Naive thymus-derived CD4-positive, alpha-beta T cell (primary cell): ENCODE measurements around the gene PLCG2. TPM values are rescaled to one million over a fixed set of nuclear protein-coding genes. Genes with fewer than 3 reads are reported as not detected.
A peak's percentile ranks its signal among the peaks of the same experiment; 100 is the strongest.

ENCODE experiments used
- ATAC-seq: fragments of 150-1000 bp; cut with Tn5 transposase; 2 replicates; pipeline ENCODE4 v1.10.0; 2021; ENCODE audit warnings: mild to moderate bottlenecking, moderate library complexity
- CTCF ChIA-PET: fragments of 350-600 bp; sonication (Branson Sonifier 250); formaldehyde crosslinking; loops from one replicate; lab custom pipeline; 2021; ENCODE audit warnings: antibody characterized with exemption; lab: Charles Lee
- POLR2A ChIA-PET: fragments of 350-600 bp; sonication (Branson Sonifier 250); formaldehyde crosslinking; loops from one replicate; lab custom pipeline; 2021; ENCODE audit warnings: antibody characterized with exemption, inconsistent platforms; lab: Charles Lee
- DNase-seq, 9 donors: peaks; one replicate each; pipeline versions ENCODE4 v3.0.0 to v3.0.0-alpha.2; 2020 to 2022; ENCODE audit warnings: mixed read lengths in 1 of 9
- H3K27ac ChIP-seq: one replicate; pipeline ENCODE4 v1.7.0; 2013; ENCODE audit warnings: mild to moderate bottlenecking, low read depth, low read length, moderate library complexity
- H3K27me3 ChIP-seq, 2 donors: one replicate each; pipeline ENCODE4 v1.7.0; 2013; ENCODE audit warnings: low read length in 2 of 2, mild to moderate bottlenecking in 2 of 2, moderate library complexity in 2 of 2; ENCODE audit not compliant: control insufficient read depth in 2 of 2, insufficient read depth in 2 of 2
- H3K36me3 ChIP-seq, 3 experiments: 1 replicate in 2 of 3; 2 replicates in 1 of 3; pipeline ENCODE4 v1.7.0; 2013; ENCODE audit warnings: low read length in 3 of 3, mild to moderate bottlenecking in 3 of 3, moderate library complexity in 1 of 3; ENCODE audit not compliant: insufficient read depth in 3 of 3, control insufficient read depth in 2 of 3
- H3K4me1 ChIP-seq, 2 donors: one replicate each; pipeline ENCODE4 v1.7.0; 2013; ENCODE audit warnings: low read length in 2 of 2, mild to moderate bottlenecking in 2 of 2, moderate library complexity in 1 of 2; ENCODE audit not compliant: control insufficient read depth in 2 of 2, insufficient read depth in 2 of 2
- H3K4me3 ChIP-seq: 2 replicates; pipeline ENCODE4 v1.7.0; 2013; ENCODE audit warnings: mild to moderate bottlenecking, low read length
- H3K9me3 ChIP-seq, 3 experiments: 1 replicate in 2 of 3; 2 replicates in 1 of 3; pipeline ENCODE4 v1.7.0; 2013; ENCODE audit warnings: low read length in 3 of 3; ENCODE audit not compliant: control insufficient read depth in 2 of 3
- H3K27ac Mint-ChIP-seq, 9 donors: one replicate each; pipeline ENCODE4 v1.8.0; 2020 to 2022; ENCODE audit warnings: mixed read lengths in 9 of 9, mild to moderate bottlenecking in 8 of 9, moderate library complexity in 5 of 9, inconsistent platforms in 2 of 9
- H3K27me3 Mint-ChIP-seq, 5 donors: one replicate each; pipeline ENCODE4 v1.8.0; 2021 to 2022; ENCODE audit warnings: mixed read lengths in 5 of 5, mild to moderate bottlenecking in 1 of 5
- H3K36me3 Mint-ChIP-seq, 5 donors: one replicate each; pipeline ENCODE4 v1.8.0; 2020 to 2022; ENCODE audit warnings: mixed read lengths in 5 of 5, mild to moderate bottlenecking in 3 of 5, inconsistent platforms in 1 of 5
- H3K4me1 Mint-ChIP-seq, 7 donors: one replicate each; pipeline ENCODE4 v1.8.0; 2020 to 2022; ENCODE audit warnings: mixed read lengths in 7 of 7, mild to moderate bottlenecking in 3 of 7, inconsistent platforms in 1 of 7
- H3K4me3 Mint-ChIP-seq, 10 donors: one replicate each; pipeline ENCODE4 v1.8.0; 2020 to 2022; ENCODE audit warnings: mild to moderate bottlenecking in 10 of 10, mixed read lengths in 10 of 10, moderate library complexity in 6 of 10, inconsistent platforms in 2 of 10
- H3K9me3 Mint-ChIP-seq, 11 donors: one replicate each; pipeline ENCODE4 v1.8.0; 2020 to 2022; ENCODE audit warnings: mixed read lengths in 11 of 11, mild to moderate bottlenecking in 4 of 11, inconsistent platforms in 1 of 11, moderate library complexity in 1 of 11
- intact Hi-C, 2 donors: fragments of 100-400 bp; cut with micrococcal nuclease; formaldehyde crosslinking; loops; one replicate each; pipeline ENCODE4 v1.15.1; 2023
- polyA plus RNA-seq, 2 donors: library from polyadenylated mRNA; unstranded; fragments of 300-500 nt; fragmentation: Illumina TruSeq; gene quantifications; one replicate each; pipeline ENCODE4 v1.2.3, GENCODE V29; 2021
- total RNA-seq, 6 experiments: library from RNA in 5 of 6; stranded (reverse) in 5 of 6; gene quantifications; 1 replicate in 5 of 6; 2 replicates in 1 of 6; pipeline ENCODE4 v1.2.3 and lab custom pipeline; 2021 to 2026

The PLCG2 gene
- total and polyA plus RNA-seq, 7 experiments from 2014 or later, result 0.07 to 85.8 (median 1.5) TPM

GRCh38 chr16:81830845-81831540 is 51.9 kb downstream of the PLCG2 start:
- peaks cover 0 to 7% (median 4%) of the 10 kb centered on the region in 5 donors for H3K27me3 Mint-ChIP-seq
- no peak overlapping the region for H3K27ac ChIP-seq
- CTCF ChIA-PET, result no interaction called here
- ATAC-seq, result no peak
- POLR2A ChIA-PET, result no interaction called here
- H3K36me3 Mint-ChIP-seq, result no peaks in the 10 kb centered on the region
- no peaks in the 10 kb centered on the region for H3K9me3 Mint-ChIP-seq
- H3K27me3 ChIP-seq, result no peaks in the 10 kb centered on the region
- no peak overlapping the region for H3K27ac Mint-ChIP-seq
- H3K4me3 ChIP-seq, result no peak overlapping the region
- no peak for DNase-seq
- H3K9me3 ChIP-seq, result no peaks in the 10 kb centered on the region
- H3K4me3 Mint-ChIP-seq, result peak overlapping the region in 2 of 10 donors; percentile 9 to 43
- no peaks in the 10 kb centered on the region for H3K36me3 ChIP-seq
- peaks cover 0 to 36% (median 6%) of the 10 kb centered on the region in 7 donors for H3K4me1 Mint-ChIP-seq
- intact Hi-C loops, result no loop called here
- H3K4me1 ChIP-seq, result peaks cover 0 to 24% of the 10 kb centered on the region in 2 donors

- peak overlapping the region in 2 of 10 donors; percentile 9 to 36 for H3K4me3 Mint-ChIP-seq
- ATAC-seq, result peak; percentile 91
- POLR2A ChIA-PET, result no interaction called here
- H3K36me3 Mint-ChIP-seq, result no peaks in the 10 kb centered on the region
- CTCF ChIA-PET, result no interaction called here
- no peaks in the 10 kb centered on the region for H3K9me3 Mint-ChIP-seq
- no peak overlapping the region for H3K27ac Mint-ChIP-seq
- peaks cover 0 to 36% (median 6%) of the 10 kb centered on the region in 7 donors for H3K4me1 Mint-ChIP-seq
- H3K4me3 ChIP-seq, result peak overlapping the region; percentile 16
- no peaks in the 10 kb centered on the region for H3K27me3 ChIP-seq
- DNase-seq, result peak in 2 of 9 donors; percentile 17 to 42
- H3K27me3 Mint-ChIP-seq, result peaks cover 0 to 13% (median 4%) of the 10 kb centered on the region in 5 donors
- H3K9me3 ChIP-seq, result no peaks in the 10 kb centered on the region
- H3K36me3 ChIP-seq, result no peaks in the 10 kb centered on the region
- H3K27ac ChIP-seq, result no peak overlapping the region
- peaks cover 0 to 24% of the 10 kb centered on the region in 2 donors for H3K4me1 ChIP-seq
- intact Hi-C loops, result no loop called here
These were observed 52.6 kb downstream of the PLCG2 start for GRCh38 chr16:81831722-81832126.

GRCh38 chr16:81832801-81833547 is 53.9 kb downstream of the PLCG2 start:
- Mint-ChIP-seq H3K9me3 (no peaks in the 10 kb centered on the region), H3K4me3 (no peak overlapping the region), H3K36me3 (no peaks in the 10 kb centered on the region), H3K27ac (no peak overlapping the region), H3K27me3 (peaks cover 4 to 21% (median 5%) of the 10 kb centered on the region in 5 donors), H3K4me1 (peaks cover 0 to 33% (median 6%) of the 10 kb centered on the region in 7 donors)
- Histone ChIP-seq H3K27ac (no peak overlapping the region), H3K36me3 (no peaks in the 10 kb centered on the region), H3K27me3 (no peaks in the 10 kb centered on the region), H3K4me1 (peaks cover 0 to 24% of the 10 kb centered on the region in 2 donors), H3K4me3 (no peak overlapping the region), H3K9me3 (no peaks in the 10 kb centered on the region)
- ChIA-PET POLR2A (no interaction called here), CTCF (no interaction called here)
- intact Hi-C loops, result no loop called here
- DNase-seq (no peak), ATAC-seq (no peak)

GRCh38 chr16:81833751-81834150 is 54.7 kb downstream of the PLCG2 start:
- Histone ChIP-seq H3K4me3 (no peak overlapping the region), H3K27me3 (no peaks in the 10 kb centered on the region), H3K27ac (no peak overlapping the region), H3K4me1 (peaks cover 0 to 24% of the 10 kb centered on the region in 2 donors), H3K9me3 (no peaks in the 10 kb centered on the region), H3K36me3 (no peaks in the 10 kb centered on the region)
- ChIA-PET POLR2A (no interaction called here), CTCF (no interaction called here)
- no peaks in the 10 kb centered on the region for H3K36me3 Mint-ChIP-seq
- H3K4me1 Mint-ChIP-seq, result peaks cover 0 to 33% (median 6%) of the 10 kb centered on the region in 7 donors
- DNase-seq (no peak), ATAC-seq (no peak)
- H3K27me3 Mint-ChIP-seq, result peaks cover 4 to 21% (median 8%) of the 10 kb centered on the region in 5 donors
- H3K27ac Mint-ChIP-seq, result no peak overlapping the region
- no peak overlapping the region for H3K4me3 Mint-ChIP-seq
- no peaks in the 10 kb centered on the region for H3K9me3 Mint-ChIP-seq
- intact Hi-C loops, result no loop called here

GRCh38 chr16:81834868-81835267 is 55.8 kb downstream of the PLCG2 start:
- Histone ChIP-seq H3K27ac (no peak overlapping the region), H3K4me1 (peaks cover 0 to 24% of the 10 kb centered on the region in 2 donors), H3K9me3 (no peaks in the 10 kb centered on the region), H3K4me3 (no peak overlapping the region), H3K36me3 (no peaks in the 10 kb centered on the region), H3K27me3 (no peaks in the 10 kb centered on the region)
- H3K27ac Mint-ChIP-seq, result no peak overlapping the region
- ChIA-PET CTCF (no interaction called here), POLR2A (no interaction called here)
- ATAC-seq (no peak), DNase-seq (no peak)
- H3K27me3 Mint-ChIP-seq, result peaks cover 0 to 21% (median 8%) of the 10 kb centered on the region in 5 donors
- H3K4me3 Mint-ChIP-seq, result no peak overlapping the region
- peaks cover 0 to 29% (median 6%) of the 10 kb centered on the region in 7 donors for H3K4me1 Mint-ChIP-seq
- intact Hi-C loops, result no loop called here
- H3K36me3 Mint-ChIP-seq, result no peaks in the 10 kb centered on the region
- no peaks in the 10 kb centered on the region for H3K9me3 Mint-ChIP-seq

- Mint-ChIP-seq H3K27me3 (peaks cover 0 to 21% (median 8%) of the 10 kb centered on the region in 5 donors), H3K4me1 (peaks cover 0 to 21% (median 6%) of the 10 kb centered on the region in 7 donors), H3K4me3 (no peak overlapping the region), H3K36me3 (no peaks in the 10 kb centered on the region), H3K27ac (no peak overlapping the region), H3K9me3 (no peaks in the 10 kb centered on the region)
- DNase-seq (no peak), ATAC-seq (no peak)
- ChIA-PET POLR2A (no interaction called here), CTCF (no interaction called here)
- no peak overlapping the region for H3K4me3 ChIP-seq
- no peaks in the 10 kb centered on the region for H3K36me3 ChIP-seq
- peaks cover 0 to 20% of the 10 kb centered on the region in 2 donors for H3K4me1 ChIP-seq
- no peaks in the 10 kb centered on the region for H3K27me3 ChIP-seq
- no peak overlapping the region for H3K27ac ChIP-seq
- H3K9me3 ChIP-seq, result no peaks in the 10 kb centered on the region
- intact Hi-C loops, result no loop called here
These were observed 57.4 kb downstream of the PLCG2 start for GRCh38 chr16:81836279-81837054.
